Measurements from ENCODE around the gene FIBIN.

- no peak for TF ChIP-seq CTCF (IDR thresholded peaks at IDR 0.05; ENCODE audit: borderline replicate concordance, extremely low read depth, low read length, poor library complexity, severe bottlenecking)
- TF ChIP-seq EZH2 (IDR thresholded peaks at IDR 0.05; ENCODE audit: borderline replicate concordance, low read depth, low read length, severe bottlenecking) = no peak
These were observed 35.8 kb upstream of the FIBIN start for GRCh38 chr11:26958005-26958701.
